HEK293T (cell line): ENCODE measurements around the gene SURF2.

Experiments used
- CTCF ChIA-PET: fragments of 350-600 bp; formaldehyde crosslinking; extraction: SDS; loops from one replicate; lab custom pipeline; 2021; ENCODE audit warnings: antibody characterized with exemption, inconsistent platforms; lab: Yijun Ruan, JAX
- POLR2A ChIA-PET: fragments of 350-600 bp; formaldehyde crosslinking; extraction: SDS; loops from one replicate; lab custom pipeline; 2020; ENCODE audit warnings: antibody characterized with exemption, inconsistent platforms; lab: Yijun Ruan, JAX
- DNase-seq: peaks from one replicate; pipeline ENCODE4 v3.0.0; 2012; ENCODE audit warnings: mixed read lengths; ENCODE audit errors: extremely low spot score
- ARNT ChIP-seq: fragments of 450-650 bp; IDR thresholded peaks from 2 replicates; pipeline ENCODE4 v1.6.1; 2017; ENCODE audit warnings: mild to moderate bottlenecking
- BHLHE40 ChIP-seq: fragments of 450-650 bp; IDR thresholded peaks from 2 replicates; pipeline ENCODE4 v1.6.1; 2016; ENCODE audit warnings: mild to moderate bottlenecking, moderate library complexity, borderline replicate concordance
- CTBP1 ChIP-seq: fragments of 450-650 bp; IDR thresholded peaks from 2 replicates; pipeline ENCODE4 v1.6.1; 2016; ENCODE audit warnings: borderline replicate concordance
- ELF4 ChIP-seq: fragments of 450-650 bp; IDR thresholded peaks from 2 replicates; pipeline ENCODE4 v1.6.1; 2017; ENCODE audit warnings: antibody characterized with exemption
- FOXA1 ChIP-seq: fragments of 450-650 bp; IDR thresholded peaks from 2 replicates; pipeline ENCODE4 v1.6.1; 2016; ENCODE audit warnings: mild to moderate bottlenecking
- FOXK2 ChIP-seq: fragments of 450-650 bp; IDR thresholded peaks from 2 replicates; pipeline ENCODE4 v1.6.1; 2016; ENCODE audit warnings: mild to moderate bottlenecking
- FOXM1 ChIP-seq: fragments of 450-650 bp; IDR thresholded peaks from 2 replicates; pipeline ENCODE4 v1.6.1; 2017; ENCODE audit warnings: mild to moderate bottlenecking, borderline replicate concordance
- HDGF ChIP-seq: fragments of 450-650 bp; IDR thresholded peaks from 2 replicates; pipeline ENCODE4 v1.6.1; 2017; ENCODE audit warnings: antibody characterized with exemption, borderline replicate concordance
- L3MBTL2 ChIP-seq: fragments of 450-650 bp; conservative IDR thresholded peaks from 2 replicates; pipeline ENCODE4 v1.6.1; 2016; ENCODE audit warnings: mild to moderate bottlenecking
- LEF1 ChIP-seq: fragments of 450-650 bp; IDR thresholded peaks from 2 replicates; pipeline ENCODE4 v1.6.1; 2017; ENCODE audit warnings: mild to moderate bottlenecking, borderline replicate concordance
- NFRKB ChIP-seq: fragments of 450-650 bp; IDR thresholded peaks from 2 replicates; pipeline ENCODE4 v1.6.1; 2016; ENCODE audit warnings: mild to moderate bottlenecking, moderate library complexity
- SP1 ChIP-seq: fragments of 450-650 bp; IDR thresholded peaks from 2 replicates; pipeline ENCODE4 v1.6.1; 2017
- SUZ12 ChIP-seq: fragments of 450-650 bp; IDR thresholded peaks from 2 replicates; pipeline ENCODE4 v1.6.1; 2016; ENCODE audit warnings: mild to moderate bottlenecking
- TARDBP ChIP-seq: fragments of 450-650 bp; IDR thresholded peaks from 2 replicates; pipeline ENCODE4 v1.6.1; 2016
- ZNF384 ChIP-seq: fragments of 450-650 bp; IDR thresholded peaks from 2 replicates; pipeline ENCODE4 v1.6.1; 2016
- TF ChIP-seq, protein P1 (sequence below): fragments of 450-650 bp; IDR thresholded peaks from 2 replicates; pipeline ENCODE4 v1.6.1; 2016

Gene SURF2

DNA sequence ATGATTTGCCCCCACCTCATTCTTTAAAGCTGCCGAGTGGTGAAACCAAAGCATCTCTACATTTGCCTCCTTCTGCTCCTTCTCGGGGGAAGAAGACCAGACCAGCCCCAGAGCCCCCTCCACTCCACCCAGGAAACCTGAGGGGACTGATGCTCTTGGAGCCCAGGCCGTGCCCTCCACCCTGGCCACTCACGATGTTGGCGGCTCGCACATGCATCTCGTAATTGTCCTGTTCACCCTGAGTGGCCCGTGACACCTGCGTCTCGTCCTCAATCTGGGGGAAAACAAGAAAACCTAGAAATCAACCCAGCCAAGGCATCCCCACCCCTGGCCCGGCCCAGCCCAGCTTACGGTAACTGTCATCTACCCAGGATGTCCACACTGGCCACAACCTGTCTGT, 11.4 kb upstream of the SURF2 start:
- no peak for DNase-seq
- no peak for TF ChIP-seq ZNF384
- TF ChIP-seq NFRKB = no peak
- TF ChIP-seq LEF1 = no peak
- no peak for TF ChIP-seq HDGF
- TF ChIP-seq ARNT = no peak
- TF ChIP-seq L3MBTL2 = no peak
- no peak for TF ChIP-seq FOXA1
- no peak for TF ChIP-seq TARDBP
- no peak for TF ChIP-seq ELF4
- TF ChIP-seq BHLHE40 = no peak
- TF ChIP-seq FOXK2 = no peak
- no peak for TF ChIP-seq CTBP1
- TF ChIP-seq, protein P1, sequence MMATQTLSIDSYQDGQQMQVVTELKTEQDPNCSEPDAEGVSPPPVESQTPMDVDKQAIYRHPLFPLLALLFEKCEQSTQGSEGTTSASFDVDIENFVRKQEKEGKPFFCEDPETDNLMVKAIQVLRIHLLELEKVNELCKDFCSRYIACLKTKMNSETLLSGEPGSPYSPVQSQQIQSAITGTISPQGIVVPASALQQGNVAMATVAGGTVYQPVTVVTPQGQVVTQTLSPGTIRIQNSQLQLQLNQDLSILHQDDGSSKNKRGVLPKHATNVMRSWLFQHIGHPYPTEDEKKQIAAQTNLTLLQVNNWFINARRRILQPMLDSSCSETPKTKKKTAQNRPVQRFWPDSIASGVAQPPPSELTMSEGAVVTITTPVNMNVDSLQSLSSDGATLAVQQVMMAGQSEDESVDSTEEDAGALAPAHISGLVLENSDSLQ = no peak
- no peak for TF ChIP-seq SUZ12
- TF ChIP-seq SP1 = no peak
- TF ChIP-seq FOXM1 = no peak
- ChIA-PET CTCF (no interaction called here), POLR2A (no interaction called here)

DNA sequence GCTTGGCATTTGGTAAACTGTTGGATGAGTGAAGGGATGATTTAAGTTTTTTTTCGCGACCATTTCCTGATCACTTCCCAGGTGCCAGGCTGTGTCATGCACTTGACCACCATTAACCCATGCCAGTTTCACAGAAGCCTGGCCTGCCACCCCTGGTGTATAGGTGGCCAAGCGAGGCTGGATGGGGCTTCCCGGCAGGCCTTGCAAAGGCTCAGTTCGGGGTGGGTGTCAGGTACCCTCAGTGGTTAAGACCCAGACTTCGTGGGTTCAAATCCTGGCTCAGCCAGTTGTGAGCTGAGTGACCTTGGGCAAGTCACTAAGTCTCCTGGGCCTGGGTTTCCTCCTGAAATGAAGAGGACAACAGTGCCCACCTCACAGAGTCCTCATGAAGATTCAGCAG, 10.8 kb upstream of the SURF2 start:
- TF ChIP-seq ELF4 (no peak), FOXM1 (no peak), HDGF (no peak), FOXK2 (no peak), TARDBP (no peak), L3MBTL2 (no peak), FOXA1 (no peak), SP1 (no peak), ZNF384 (no peak), LEF1 (no peak), CTBP1 (no peak), SUZ12 (no peak), BHLHE40 (no peak)
- TF ChIP-seq, protein P1 = no peak
- CTCF ChIA-PET = no interaction called here

DNA sequence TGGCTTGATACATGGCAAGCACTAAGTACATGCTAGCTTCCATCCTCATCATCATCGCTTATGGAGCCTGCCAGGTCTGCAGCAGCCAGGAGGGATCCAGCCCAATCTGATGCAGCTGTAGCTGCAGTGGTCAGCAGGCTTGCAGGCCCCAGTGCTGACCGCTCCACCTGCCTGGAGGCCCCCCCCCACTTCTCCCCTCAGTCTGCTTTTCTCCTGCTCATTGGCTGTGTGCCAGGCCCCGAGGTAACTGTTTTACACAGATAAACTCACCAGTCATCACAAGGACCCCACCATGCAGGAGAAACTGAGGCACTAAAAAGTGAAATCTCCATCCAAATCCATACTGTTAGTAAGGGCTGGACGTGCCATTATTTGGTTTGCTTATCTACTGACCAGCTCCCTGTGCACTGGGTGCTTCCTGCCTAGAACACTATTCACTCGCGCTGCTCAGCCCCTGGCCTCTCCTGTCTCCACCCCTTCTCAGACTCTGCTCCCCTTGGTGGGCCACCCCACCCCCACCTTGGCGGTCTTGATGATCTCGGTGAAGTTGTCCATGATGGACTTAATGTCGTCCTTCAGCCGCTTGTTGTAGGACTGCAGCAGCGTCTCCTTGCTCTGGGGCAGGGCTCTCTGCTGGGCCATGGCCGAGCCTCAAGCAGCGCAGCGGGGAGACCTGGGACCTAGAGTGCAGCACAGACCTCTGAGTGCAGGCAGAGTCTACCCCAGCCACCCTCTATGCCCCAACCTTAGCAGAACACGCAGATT, 10.1 kb upstream of the SURF2 start:
- ChIA-PET CTCF (no interaction called here), POLR2A (interaction anchor here (1.0 to 1.5 kb wide), 5 partner anchors 9 to 140 kb away, joined by 3 to 9 read pairs (median 4); no protein-coding TSS in a partner anchor)
- TF ChIP-seq TARDBP (no peak), HDGF (no peak), NFRKB (no peak), FOXM1 (no peak), ARNT (no peak)
- DNase-seq = no peak

More for the DNA sequence above, 10.8 kb upstream of the SURF2 start:
- POLR2A ChIA-PET = interaction anchor here (1.1 kb wide), 1 partner anchor 32 kb away, joined by 4 read pairs; no protein-coding TSS in a partner anchor
- DNase-seq = no peak

DNA sequence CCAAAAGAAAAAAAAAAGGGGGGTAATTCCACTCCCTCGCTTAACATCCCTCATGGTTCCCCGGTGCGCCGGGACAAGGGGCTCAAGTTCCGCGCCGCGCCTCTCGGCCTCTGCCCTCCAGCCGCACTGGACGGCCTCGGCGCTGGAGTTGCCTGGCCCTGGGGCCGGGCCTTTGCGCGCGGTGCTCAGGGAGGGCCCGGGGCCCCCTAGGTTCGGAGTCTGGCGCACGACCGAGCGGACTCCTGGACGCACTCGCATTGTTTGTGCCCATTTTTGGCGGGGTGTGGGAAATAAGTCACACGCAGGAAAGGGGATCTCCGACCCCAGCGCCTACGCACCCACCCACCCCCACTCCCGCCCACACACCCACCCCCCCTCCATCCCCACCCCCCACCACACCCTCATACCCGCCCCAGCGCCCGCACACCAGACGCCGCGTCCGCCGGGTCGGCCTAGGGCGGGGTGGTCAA, 8.8 kb upstream of the SURF2 start:
- ChIA-PET POLR2A (interaction anchor here (0.7 to 2.1 kb wide), 21 partner anchors 8 to 322 kb away, joined by 3 to 20 read pairs (median 5); partner anchors contain the start of genes CACFD1, STKLD1, SURF1 and SURF2), CTCF (interaction anchor here (0.6 kb wide), 1 partner anchor 155 kb away, joined by 3 read pairs; no protein-coding TSS in a partner anchor)
- DNase-seq = peak; percentile 55
- TF ChIP-seq TARDBP (no peak), ELF4 (no peak), HDGF (no peak), NFRKB (no peak), CTBP1 (no peak), ZNF384 (no peak)
- TF ChIP-seq, protein P1 = no peak

DNA sequence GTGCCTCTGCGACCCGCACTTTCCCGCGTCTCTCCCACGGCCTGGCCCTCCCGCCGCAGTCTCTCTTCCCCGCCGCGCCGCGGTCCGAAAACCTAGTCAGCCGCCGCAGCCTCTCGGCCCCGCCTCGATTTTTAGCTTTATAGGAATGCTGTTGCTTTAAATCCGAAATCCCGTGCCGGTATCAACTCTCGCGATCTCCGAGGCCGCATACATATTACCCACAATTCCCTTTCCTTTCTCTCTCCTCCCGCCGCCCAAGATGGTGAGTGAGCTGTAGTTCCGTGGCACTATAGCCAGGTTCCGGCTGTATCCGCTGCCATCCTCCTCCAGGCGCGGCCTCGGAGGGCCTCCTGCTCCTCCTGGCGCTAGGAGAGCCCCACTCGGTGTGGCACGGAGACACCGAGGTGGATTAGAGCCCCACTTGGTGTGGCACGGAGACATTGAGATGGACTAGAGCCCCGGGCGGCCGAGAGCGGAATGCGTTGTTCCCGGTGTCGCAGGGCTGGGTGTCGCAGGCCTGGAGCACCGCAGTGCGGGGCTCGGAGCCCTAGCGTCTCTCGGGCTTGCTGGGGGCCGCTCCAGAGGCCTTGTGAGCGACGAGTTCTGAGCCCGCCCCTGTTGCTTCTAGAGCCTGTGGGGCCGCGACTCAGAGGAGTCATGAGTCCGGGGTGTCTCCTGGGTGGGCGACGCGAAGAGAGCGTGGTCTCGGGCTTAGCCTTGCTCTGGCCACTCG, 8.2 kb upstream of the SURF2 start, which contains the start of the genes MED22 and RPL7A:
TSS of gene MED22 (minus strand) at position 147 of the 733 bp plus-strand sequence. CDS start 1,469 bp downstream, outside the sequence.
TSS of gene RPL7A (plus strand) at position 234 of the 733 bp plus-strand sequence. CDS start at position 260, 26 bp downstream.
- POLR2A ChIA-PET = interaction anchor here (0.7 to 2.1 kb wide), 21 partner anchors 9 to 323 kb away, joined by 3 to 20 read pairs (median 5); partner anchors contain the start of genes CACFD1, STKLD1, SURF1 and SURF2
- no peak for TF ChIP-seq HDGF
- no peak for TF ChIP-seq ZNF384
- no peak for TF ChIP-seq SP1
- TF ChIP-seq LEF1 = no peak; the same call in 1 of the 2 replicates
- TF ChIP-seq NFRKB = peak; percentile 92
- peak; percentile 93 for TF ChIP-seq ELF4
- no peak for TF ChIP-seq FOXK2
- no peak for TF ChIP-seq BHLHE40
- CTCF ChIA-PET = interaction anchor here (0.6 kb wide), 1 partner anchor 155 kb away, joined by 3 read pairs; no protein-coding TSS in a partner anchor
- peak; percentile 82 for DNase-seq
